GM18511 (cell line): ENCODE measurements around the gene GON7.
A peak's percentile ranks its signal among the peaks of the same experiment; 100 is the strongest.
"Not testable (repeated sequence)": the region's sequence is repeated elsewhere in the genome, so short reads cannot be mapped to it uniquely, and the experiment has no call there.

ENCODE experiments used
- ATAC-seq: cut with Tn5 transposase; IDR thresholded peaks from one replicate; pipeline ENCODE4 v1.9.1; 2021; ENCODE audit warnings: mild to moderate bottlenecking, moderate library complexity; ENCODE audit not compliant: unreplicated experiment

The GON7 gene

GRCh38 chr14:93200553-93200952 is 6.3 kb downstream of the GON7 start:
- no peak for ATAC-seq

GRCh38 chr14:93199031-93199430 is 7.8 kb downstream of the GON7 start:
- no peak for ATAC-seq

DNA sequence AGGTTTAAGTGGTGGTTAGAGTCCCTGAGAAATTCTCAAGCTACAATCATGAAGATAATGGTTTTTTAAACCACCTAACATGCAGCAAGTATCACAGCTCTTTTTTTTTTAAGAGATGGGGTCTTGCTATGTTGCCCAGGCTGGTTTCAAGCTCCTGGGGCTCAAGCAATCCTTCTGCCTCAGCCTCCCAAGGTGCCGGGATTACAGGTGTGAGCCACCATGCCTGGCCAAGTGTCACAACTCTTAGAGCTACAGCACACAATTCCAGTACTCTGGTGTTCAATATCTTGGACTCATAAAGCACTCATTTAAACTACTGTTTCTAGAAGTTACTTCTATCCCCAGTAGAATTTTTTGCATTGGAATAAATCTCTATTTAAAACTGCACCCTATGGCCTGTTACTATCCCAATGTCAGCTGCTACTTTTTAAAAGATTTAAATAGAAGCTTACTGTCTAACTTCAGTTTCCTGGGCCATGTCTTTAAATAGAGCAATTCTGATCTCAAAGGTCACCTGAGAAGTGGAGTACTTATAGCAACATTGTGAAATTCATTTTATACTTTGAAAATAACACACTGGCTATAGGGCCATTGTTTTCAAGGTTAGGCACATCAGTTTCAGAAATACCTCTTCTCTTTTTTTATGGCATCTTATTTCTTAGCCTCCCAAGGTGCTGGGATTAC is 11.4 kb downstream of the GON7 start:
- no peak for ATAC-seq

DNA sequence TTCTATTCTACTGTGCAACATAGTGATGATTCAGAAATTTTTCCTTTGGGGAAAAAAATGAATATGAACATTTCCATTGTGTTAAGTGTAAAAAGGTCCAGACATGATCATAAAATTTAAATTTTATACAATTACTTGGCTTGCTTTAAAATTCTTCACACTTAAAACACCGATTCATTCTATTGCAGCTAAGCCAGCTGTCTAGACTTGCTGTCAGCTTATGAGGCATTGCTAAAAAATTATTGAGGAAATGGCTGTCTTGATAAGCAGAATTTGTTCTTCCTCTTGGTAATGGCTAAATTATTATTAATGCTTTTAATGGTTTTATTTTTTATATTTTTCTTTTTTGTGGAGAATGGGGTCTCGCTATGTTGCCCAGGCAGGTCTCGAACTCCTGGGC is 19.9 kb downstream of the GON7 start:
- ATAC-seq, result no peak

DNA sequence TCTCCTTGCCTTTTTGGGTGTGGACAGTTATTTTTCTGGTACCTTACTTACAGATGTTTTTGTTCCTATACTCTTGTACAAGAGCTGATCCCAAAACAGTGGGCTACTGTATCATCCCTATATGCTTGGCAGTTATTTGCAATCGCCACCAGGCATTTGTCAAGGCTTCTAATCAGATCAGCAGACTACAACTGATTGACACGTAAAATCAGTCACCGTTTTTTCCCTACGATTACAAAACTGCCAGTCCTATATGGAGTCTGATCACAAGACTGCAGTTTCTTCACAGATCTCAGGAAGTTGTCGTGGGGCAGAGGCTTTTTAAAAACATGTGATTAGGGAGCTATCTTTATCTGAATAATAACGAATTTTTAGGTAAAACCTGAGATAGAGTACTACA is 20.4 kb downstream of the GON7 start:
- no peak for ATAC-seq

DNA sequence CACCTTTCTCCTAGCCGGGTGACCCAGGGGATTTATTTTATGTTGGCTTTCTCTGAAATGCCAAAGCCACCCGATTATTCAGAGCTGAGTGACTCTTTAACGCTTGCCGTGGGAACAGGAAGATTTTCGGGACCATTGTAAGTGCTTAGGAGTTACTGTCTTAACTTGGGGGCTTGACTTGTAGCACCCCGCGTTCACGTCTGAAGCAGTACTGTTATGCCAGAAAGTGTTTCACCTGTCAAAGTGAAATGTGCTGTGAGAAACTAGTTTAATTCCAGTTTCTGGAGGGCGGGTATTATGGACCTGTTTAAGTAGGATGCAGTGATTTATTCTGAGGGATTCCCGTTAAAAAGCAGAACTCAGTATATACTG is 21.5 kb downstream of the GON7 start:
- ATAC-seq, result no peak

GRCh38 chr14:93184391-93185348 is 22.2 kb downstream of the GON7 start, which contains the start of the genes LYSET and MOAP1:
TSS of gene LYSET (plus strand) at chr14:93185317. CDS start at chr14:93185406, 89 bp downstream.
TSS of gene MOAP1 (minus strand) at chr14:93184897. CDS start at chr14:93184242, 655 bp downstream.
- peak; percentile 87 for ATAC-seq

GRCh38 chr14:93183596-93184317 is 23.1 kb downstream of the GON7 start:
- ATAC-seq, result no peak

- no peak for ATAC-seq
Observed at GRCh38 chr14:93175492-93175891, 31.4 kb downstream of the GON7 start.

GRCh38 chr14:93174731-93175130 is 32.1 kb downstream of the GON7 start:
- ATAC-seq, result not testable (repeated sequence)

DNA sequence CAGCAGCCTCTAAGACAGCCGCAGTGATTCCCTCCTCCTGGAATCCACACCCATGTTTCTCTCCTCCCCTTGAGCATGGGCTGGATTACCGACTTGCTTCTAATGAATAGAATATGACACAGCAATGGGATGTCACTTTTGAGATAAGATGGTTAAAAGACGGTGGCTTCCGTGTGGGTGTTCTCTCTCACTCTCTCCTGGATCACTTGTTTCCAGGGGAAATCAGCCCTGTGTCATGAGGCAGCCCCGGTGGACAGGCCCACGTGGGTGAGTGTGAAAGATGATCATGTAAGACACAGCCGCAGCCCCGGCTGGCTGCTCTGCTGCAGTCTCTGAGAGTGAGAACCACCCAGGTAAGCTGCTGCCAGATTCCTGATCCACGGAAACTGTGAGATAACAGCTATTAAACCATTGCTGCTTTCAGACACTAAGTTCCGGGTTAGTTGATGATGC is 32.9 kb downstream of the GON7 start:
- peak; percentile 56 for ATAC-seq

DNA sequence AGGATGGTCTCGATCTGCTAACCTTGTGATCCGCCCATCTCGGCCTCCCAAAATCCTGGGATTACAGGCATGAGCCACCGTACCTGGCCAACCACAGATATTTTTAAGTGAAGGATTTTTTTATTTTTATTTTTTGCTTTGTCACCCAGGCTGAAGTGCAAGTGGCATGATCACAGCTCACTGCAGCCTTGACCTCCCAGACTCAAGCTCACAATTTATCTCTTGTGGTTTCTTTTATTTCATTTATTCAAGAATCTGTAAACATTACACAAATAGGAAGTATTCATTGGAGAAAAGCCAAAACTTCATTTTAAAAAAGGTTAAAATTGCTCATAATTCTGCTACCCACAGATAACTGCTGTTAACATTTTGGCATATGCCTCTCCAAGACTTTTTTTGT is 35.5 kb downstream of the GON7 start:
- no peak for ATAC-seq

DNA sequence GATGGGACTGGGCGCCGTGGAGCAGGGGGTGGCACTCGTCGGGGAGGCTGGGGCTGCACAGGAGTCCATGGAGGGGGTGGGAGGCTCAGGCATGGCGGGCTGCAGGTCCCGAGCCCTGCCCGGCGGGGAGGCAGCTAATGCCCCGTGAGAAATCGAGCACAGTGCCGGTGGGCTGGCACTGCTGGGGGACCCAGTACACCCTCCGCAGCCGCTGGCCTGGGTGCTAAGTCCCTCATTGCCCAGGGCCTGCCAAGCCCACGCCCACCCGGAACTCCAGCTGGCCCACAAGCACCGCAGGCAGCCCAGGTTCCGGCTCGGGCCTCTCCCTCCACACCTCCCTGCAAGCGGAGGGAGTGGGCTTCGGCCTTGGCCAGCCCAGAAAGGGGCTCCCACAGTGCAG is 36.7 kb downstream of the GON7 start:
- ATAC-seq, result not testable (repeated sequence)

GRCh38 chr14:93169619-93170018 is 37.2 kb downstream of the GON7 start:
- not testable (repeated sequence) for ATAC-seq

DNA sequence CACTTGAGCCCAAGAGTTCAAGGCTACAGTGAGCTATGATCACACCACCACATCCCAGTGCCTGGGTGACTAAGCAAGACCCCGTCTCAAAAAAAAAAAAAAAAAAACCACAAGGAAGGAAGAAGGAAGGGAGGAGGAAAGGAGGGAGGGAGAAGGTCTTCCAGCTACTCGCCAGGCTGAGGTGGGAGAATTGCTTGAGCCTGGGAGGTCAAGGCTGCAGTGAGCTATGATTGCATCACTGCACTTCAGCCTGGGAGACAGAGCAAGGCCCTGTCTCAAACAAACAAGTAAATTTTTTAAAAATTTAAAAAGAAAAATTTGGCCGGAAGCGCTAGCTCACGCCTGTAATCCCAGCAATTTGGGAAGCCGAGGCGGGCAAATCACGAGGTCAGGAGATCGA is 38.3 kb downstream of the GON7 start:
- ATAC-seq, result not testable (repeated sequence)

GRCh38 chr14:93165271-93166265 is 41.3 kb downstream of the GON7 start:
- peak; percentile 46 for ATAC-seq

- no peak for ATAC-seq
Observed at GRCh38 chr14:93163564-93163963, 43.3 kb downstream of the GON7 start.

- no peak for ATAC-seq
Observed at GRCh38 chr14:93161411-93161940, 45.4 kb downstream of the GON7 start.

DNA sequence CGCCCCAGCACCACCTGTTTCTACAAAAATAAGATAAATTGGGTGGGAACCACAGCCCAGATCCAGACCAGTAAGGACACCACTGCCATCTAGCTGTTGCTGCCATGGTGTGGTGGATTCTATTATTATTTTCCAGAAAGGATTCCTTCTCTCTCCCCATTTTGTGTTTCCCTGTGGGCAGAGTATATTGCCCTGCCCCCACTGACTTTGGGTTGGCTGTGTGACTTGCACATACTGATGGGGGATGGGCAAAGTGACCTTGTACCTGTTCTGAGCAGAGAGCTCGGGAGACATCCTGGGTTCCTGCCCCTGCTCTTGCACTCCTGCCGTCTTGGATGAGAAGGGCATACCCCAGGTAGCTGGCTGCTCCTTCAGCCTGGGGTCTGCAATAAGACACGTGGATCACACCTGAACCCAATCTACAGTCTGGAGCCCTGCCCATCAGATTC is 46.5 kb downstream of the GON7 start:
- no peak for ATAC-seq
